HG02678 (cell line): ENCODE measurements around the gene STX1A.
"Not testable (repeated sequence)": the region's sequence is repeated elsewhere in the genome, so short reads cannot be mapped to it uniquely, and the experiment has no call there.

Experiments used
- ATAC-seq: cut with Tn5 transposase; IDR thresholded peaks from one replicate; pipeline ENCODE4 v1.9.1; 2021; ENCODE audit warnings: mild to moderate bottlenecking, moderate library complexity; ENCODE audit not compliant: unreplicated experiment

STX1A gene

GRCh38 chr7:73736885-73737284, 17.4 kb upstream of the STX1A start:
- no peak for ATAC-seq

- no peak for ATAC-seq
Observed at GRCh38 chr7:73735528-73735905, 16.0 kb upstream of the STX1A start.

- peak; percentile 42 for ATAC-seq
Observed at GRCh38 chr7:73734619-73735527, 15.4 kb upstream of the STX1A start.

DNA sequence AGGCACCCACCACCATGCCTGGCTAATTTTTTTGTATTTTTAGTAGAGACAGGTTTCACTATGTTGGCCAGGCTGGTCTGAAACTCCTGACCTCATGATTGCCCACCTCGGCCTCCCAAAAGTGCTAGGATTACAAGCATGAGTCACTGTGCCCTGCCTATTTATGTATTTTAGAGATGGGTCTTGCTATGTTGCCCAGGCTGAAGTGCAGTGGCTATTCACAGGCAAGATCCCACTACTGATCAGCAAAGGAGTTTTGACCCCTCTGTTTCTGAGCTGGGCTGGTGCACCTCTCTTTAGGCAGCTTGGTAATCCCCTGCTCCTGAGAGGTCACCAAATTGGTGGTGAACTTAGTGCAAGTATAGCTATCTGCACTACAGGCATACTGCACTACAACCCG, 12.9 kb upstream of the STX1A start:
- ATAC-seq, result no peak

GRCh38 chr7:73730485-73730884, 11.0 kb upstream of the STX1A start:
- no peak for ATAC-seq

GRCh38 chr7:73728551-73728950, 9.1 kb upstream of the STX1A start:
- ATAC-seq, result no peak

DNA sequence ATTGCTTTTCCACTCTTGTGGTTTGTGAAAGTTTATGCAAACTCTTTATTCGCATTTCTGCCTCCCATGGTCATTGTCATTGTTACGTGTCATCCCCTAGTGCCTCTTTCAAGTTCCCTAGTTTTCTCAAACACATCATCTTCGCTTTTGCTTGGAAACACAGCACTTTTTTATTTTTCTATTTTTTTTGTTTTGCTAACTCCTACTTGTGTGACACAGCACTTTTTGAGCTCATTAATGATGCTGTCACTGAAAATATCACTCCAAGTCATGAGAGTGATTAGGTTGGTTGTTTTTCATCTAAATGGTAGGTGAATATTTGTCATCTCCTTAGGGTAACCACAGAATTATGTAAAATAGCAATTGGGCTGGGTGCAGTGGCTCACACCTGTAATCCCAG, 8.5 kb upstream of the STX1A start:
- no peak for ATAC-seq

DNA sequence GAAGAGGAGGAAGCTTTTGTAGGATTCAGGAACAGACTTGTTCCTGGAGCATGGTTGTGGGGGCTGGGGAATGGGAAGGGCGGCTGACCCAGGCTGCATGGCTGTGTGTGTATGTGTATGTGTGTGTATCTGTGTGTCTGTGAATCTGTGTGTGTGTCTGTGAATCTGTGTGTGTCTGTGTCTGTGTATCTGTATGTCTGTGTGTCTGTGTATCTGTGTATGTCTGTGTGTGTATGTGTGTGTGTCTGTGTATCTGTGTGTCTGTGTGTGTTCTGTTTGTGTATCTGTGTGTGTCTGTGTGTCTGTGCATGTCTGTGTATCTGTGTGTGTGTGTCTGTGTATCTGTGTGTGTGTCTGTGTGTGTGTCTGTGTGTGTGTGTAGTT, 6.6 kb upstream of the STX1A start:
- no peak for ATAC-seq

DNA sequence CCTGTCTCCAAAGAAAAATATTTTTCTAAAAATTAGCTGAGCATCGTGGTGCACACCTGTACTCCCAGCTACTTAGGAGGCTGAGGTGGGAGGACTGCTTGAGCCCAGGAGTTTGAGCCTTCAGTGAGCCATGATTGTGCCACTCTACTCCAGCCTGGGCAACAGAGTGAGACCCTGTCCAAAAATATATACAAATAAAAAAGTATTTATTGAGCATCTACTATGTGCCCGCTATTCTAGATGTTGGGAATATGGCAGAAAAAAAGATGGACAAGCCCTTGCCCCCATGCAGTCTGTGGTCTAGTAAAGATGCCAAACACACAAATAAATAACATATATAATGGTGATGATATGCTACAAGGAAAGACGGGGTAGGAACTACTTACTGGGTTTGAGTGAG, 4.3 kb upstream of the STX1A start:
- no peak for ATAC-seq

- no peak for ATAC-seq
Observed at GRCh38 chr7:73722785-73723184, 3.3 kb upstream of the STX1A start.

- not testable (repeated sequence) for ATAC-seq
Observed at GRCh38 chr7:73722182-73722581, 2.7 kb upstream of the STX1A start.

DNA sequence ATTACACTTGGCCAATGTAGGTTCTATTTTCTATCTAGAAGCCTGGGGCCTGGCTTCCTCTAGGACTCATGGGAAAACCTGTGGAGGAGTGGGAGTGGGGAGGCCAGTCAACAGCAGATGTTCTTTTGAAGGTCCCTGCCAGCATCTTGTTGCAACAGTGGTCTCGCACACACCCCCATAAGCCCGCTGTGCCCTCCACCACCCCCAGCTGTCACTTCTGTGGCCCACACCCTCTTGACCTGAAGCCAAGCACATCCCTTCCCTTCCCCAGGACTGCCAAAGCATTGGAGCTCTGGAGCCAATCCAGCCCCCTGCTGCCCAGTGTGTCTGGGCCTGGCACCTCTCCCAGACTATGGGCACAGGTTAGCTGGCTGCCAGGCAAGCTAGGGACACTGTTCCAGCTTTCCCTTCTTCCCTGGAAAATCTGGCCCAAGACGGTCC, 1.9 kb upstream of the STX1A start:
- ATAC-seq, result no peak

DNA sequence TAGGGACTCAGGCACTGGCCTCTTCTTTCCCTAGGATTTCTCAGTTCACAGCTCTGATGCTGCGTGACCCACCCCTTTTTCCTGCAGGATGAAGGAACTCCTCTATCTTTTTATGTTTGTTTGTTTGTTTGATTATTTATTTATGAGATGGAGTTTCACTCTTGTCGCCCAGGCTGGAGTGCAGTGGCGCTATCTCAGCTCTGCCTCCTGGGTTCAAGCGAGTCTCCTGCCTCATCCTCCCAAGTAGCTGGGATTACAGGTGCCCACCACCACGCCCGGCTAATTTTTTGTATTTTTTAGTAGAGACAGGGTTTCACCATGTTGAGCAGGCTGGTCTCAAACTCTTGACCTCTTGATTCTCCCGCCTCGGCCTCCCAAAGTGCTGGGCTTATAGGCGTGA, 974 bp upstream of the STX1A start:
- not testable (repeated sequence) for ATAC-seq

DNA sequence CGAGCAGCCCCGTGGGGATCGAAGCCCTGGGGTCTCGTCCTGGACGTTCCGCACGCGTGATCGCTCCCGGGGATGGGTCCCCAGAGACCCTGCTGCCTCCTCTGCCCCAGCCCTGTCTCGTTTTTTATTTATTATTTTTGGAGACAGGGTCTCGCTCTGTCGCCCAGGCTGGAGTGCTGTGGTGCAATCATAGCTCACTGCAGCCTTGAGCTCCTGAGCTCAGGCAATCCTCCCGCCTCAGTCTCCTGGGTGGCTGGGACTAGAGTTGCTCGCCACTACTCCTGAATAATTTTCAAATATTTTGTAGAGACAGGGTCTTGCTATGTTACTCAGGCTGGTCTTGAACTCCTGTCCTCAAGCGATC, 319 bp upstream of the STX1A start:
- peak; percentile 14 for ATAC-seq

- no peak for ATAC-seq
Observed at GRCh38 chr7:73718438-73718881, 1.0 kb downstream of the STX1A start.

DNA sequence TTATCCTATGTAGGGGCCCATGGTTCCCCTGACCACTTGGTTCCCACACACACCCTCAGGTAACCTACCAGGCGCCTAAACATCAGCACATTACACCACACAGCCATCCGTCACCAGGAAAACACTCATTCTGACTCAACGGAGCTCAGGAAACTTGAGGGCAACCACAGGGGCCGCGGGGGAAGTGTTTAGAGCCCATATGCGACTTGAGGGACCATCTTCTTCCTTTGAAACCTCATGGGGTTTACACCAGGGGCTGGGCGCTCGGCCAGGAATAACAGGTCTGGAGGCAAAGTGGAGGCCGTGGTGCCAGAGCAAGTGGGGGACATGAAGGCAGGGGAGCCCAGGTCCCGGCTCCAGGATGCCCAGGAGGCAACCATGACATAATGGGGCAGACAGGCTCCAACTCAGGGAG, 1.5 kb downstream of the STX1A start:
- no peak for ATAC-seq

- ATAC-seq, result no peak
Observed at GRCh38 chr7:73717025-73717807, 2.3 kb downstream of the STX1A start.

- ATAC-seq, result no peak
Observed at GRCh38 chr7:73716318-73716890, 3.1 kb downstream of the STX1A start.

DNA sequence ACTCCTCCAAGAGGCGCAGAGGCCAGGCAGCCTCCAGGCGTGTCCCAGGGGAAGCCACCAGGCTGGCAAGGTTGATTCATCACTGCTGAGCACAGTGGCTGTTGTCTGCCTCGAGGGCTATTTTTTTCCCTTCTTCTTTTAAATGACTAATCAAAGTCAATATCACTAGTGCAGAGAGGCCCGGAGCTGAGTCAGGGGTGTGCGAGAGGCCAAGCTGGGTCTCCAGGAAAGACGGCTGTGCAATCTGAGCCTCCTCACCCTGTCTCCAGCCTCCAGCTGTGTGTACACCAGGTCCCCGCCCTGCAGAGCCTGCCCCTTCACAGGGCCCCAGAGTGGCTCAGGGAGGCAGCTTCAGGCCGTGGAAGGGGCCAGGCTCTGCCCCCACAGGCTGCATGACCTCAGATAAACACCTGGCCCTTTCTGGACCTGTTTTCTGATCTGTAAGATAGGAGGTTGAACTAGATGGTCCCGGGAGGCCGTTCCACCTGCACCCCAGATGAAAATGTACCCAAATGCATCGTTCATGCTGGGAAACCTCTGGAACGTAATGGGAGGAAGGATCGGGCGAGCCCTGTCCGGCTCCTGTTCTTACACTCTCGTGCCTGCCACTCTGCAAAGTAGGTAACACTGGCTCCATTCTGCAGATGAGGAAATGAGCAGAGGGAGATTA, 3.7 kb downstream of the STX1A start:
- ATAC-seq, result no peak

DNA sequence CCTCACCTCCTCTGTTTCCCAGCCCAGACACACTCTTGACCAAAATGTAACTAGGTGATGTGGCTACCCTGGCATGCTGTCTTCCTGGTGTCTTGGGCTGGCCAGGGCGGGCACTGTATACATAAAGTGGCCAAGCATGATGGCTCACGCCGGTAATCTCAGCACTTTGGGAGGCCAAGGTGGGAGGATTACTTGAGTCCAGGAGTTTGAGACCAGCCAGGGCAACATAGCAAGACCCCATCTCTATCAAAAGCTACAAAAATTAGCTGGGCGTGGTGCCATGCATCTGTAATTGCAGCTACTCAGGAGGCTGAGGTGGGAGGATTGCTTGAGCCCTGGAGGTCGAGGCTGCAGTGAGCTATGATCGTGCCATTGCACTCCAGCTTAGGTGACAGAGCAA, 6.2 kb downstream of the STX1A start:
- not testable (repeated sequence) for ATAC-seq

GRCh38 chr7:73712773-73713172, 6.7 kb downstream of the STX1A start:
- no peak for ATAC-seq
